HG02973 (cell line): ENCODE measurements around the gene SYT1.

ENCODE experiments used
- ATAC-seq: cut with Tn5 transposase; IDR thresholded peaks from one replicate; pipeline ENCODE4 v1.9.1; 2021; ENCODE audit warnings: moderate library complexity; ENCODE audit not compliant: unreplicated experiment

Gene SYT1

DNA sequence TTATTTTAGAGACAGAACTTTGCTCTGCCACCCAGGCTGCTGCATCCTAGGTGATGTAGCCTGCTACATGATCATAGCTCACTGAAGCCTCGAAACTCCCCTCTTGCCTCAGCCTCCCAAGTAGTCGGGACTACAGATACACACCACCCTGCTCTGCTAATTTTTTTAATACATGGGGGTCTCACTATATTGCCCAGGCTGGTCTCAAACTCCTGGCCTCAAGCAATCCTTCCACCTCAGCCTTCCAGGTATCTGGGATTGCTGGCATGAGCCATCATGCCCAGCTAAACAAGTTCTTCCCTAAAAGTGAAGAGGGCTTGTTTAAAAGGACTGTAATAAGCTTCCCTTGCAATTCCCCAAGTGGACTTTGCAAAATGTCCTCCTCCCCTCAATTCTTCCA, 515.8 kb downstream of the SYT1 start:
- no peak for ATAC-seq

DNA sequence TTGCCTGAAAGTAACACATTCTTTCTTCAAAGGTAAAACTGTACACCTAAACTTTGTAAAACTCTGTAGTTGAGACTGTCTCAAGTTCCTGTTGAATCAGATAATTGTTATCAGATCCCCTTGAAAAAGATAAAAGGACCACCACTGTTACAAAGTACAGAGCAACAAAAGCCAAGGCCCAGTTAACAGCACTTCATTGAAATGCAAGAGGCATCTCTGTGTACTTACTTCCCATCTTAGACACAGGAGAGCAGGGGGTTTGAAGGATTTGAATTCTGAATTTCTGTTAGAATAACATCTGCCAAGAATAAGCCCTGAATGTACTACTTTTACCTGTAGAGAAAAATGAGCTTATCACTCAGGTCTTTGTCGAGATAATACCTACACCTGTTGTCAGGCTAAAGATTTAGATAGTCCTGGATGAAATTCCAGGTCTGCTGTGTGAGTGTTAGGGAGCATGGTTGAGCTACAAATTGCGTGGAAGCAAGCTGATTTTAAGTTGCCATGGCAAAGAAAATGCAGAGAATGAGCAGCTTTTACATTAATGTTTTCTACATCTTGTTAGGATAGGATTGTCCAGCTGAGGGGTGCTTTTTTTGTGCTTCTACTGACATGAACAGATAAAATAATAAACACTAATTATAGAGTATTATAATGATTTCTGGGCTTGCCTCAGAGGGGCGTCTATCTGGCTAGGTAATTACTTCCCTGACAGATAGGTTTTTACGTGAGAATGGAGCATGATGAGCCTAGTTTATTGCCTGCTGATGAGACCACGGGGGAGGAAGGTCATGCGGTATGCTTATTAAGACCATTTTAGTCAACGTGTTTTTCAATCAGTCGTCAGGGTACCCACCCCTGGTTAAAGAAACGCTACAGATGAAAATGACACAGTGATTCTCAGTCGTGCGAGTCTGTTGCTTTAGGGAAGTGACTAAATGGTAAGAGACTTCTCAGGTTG, 517.0 kb downstream of the SYT1 start:
- ATAC-seq = no peak

DNA sequence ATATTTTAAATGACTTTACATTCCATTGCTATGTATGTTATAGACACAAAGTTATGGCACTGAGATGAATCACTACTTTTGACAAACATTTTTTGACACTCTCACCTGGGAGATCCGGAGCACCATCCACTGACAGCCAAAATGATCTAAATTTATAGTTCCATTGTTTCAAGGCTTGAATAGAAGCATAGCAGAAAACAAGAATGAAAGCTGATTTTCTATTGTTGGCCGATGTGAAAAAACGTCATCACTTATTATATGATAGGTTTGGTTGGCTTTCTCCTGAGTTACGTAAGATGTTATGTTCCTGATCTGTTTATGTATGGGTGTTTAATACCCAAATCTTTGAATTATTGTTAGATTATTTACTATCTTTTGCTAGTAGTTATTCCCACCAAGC, 520.0 kb downstream of the SYT1 start:
- ATAC-seq = no peak

DNA sequence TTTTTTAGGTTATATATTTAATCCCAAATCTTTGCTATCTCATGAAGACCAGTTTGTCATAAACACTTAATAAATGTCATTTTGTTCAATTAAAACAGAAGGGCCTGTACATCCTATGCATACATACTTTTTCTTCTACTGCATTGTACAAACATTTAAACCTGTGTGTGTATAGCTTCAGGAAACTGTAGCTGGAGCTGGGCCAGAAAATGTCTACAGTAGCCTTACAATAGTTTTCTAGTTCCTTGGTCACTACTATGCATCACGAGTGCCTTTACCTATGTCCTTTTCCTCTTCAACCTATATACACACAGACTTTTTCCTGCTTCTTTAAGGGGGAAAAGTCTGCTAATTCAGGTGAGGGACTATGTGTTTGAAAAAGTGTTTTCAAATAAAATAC, 523.4 kb downstream of the SYT1 start:
- ATAC-seq = no peak

DNA sequence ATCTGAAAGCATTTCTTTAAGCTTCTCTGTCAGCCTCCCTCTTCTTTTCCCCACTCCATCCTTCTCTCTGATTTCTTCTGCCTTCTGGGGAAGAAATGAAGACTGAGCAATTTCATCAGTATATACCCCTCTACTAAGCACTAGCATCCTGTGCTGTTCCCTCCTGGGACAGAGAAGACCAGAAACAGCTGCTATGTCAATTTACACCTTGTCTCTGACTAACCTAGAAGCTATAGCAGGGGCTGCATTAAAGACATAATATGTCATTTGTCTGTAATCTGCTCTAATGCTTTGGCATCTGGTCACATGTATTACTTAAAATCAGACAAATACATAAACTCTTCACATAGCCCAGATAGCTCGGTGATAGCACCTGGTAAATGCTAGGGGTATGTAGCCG, 529.3 kb downstream of the SYT1 start:
- ATAC-seq = no peak

DNA sequence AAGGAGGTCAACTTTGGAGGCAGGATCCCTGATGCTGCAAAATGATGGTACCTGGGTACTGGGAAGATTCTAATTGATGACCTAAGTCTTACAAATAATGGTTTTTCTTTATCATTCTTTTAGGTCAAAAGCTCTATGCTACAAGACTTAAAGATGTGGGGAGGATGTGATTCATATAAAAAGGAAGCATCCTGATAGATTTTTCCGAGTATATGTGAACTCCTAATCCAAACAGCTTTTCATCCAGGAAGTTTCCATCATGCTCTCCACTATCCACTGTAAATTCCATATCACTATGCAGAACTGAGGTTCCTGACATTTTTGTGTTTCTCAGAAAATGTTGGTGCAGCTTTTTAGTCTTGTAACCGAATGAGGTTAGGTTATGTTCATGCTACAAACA, 533.0 kb downstream of the SYT1 start:
- no peak for ATAC-seq

DNA sequence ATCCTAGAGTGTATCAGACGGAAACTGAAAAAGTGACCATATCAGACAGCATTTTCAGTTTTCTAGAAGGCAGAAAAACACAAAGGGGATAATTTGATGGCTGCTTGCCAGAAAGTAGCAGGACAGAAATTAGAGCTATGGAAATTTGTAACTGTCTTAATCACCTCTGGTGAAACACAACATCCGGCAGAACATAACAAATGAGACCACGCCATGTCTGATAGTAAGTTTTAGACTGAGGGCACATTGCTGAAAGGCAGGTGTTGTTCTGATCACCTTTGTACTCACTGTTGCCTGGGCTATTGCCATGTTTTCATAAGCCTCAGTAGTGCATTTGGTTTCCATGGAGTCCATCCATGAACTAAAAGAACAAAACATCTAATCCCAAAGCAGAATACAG, 535.9 kb downstream of the SYT1 start:
- no peak for ATAC-seq

DNA sequence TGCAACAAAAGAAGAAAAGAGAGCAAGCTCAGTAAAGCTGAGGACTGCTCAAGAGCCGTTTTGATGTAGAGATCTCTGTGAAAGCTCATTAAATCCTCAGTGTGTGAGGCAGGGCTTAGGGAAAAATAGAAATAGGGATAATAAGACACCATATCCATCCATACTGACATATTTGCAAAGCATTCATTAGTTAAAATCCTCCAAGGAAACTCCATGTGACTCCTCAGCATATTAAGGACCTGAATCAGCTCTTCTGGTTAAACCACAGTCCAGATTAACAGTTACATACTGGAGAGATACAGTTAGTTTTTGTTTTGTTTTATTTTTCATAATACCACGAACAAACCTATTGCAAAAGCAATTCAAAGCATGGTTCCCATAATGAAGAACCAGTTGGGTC, 538.0 kb downstream of the SYT1 start:
- ATAC-seq = no peak

DNA sequence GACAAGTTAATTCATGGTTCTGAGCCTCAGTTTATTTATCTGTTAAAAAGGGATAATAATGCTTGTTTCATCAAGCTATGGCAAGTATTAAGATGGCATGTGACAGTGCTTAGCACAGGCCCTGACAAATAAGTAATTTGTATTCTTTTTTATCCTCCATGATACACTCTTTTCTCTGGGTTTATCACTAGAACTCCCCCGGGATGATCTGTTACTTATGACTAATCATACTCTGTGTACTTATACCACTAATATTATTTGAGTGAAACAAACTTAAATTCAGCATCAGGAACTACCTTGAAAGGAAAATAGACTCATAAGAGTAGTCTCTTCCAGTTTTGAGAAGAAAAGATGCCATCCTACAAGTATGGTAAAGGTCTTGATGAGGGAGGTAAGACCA, 542.4 kb downstream of the SYT1 start:
- ATAC-seq = no peak

DNA sequence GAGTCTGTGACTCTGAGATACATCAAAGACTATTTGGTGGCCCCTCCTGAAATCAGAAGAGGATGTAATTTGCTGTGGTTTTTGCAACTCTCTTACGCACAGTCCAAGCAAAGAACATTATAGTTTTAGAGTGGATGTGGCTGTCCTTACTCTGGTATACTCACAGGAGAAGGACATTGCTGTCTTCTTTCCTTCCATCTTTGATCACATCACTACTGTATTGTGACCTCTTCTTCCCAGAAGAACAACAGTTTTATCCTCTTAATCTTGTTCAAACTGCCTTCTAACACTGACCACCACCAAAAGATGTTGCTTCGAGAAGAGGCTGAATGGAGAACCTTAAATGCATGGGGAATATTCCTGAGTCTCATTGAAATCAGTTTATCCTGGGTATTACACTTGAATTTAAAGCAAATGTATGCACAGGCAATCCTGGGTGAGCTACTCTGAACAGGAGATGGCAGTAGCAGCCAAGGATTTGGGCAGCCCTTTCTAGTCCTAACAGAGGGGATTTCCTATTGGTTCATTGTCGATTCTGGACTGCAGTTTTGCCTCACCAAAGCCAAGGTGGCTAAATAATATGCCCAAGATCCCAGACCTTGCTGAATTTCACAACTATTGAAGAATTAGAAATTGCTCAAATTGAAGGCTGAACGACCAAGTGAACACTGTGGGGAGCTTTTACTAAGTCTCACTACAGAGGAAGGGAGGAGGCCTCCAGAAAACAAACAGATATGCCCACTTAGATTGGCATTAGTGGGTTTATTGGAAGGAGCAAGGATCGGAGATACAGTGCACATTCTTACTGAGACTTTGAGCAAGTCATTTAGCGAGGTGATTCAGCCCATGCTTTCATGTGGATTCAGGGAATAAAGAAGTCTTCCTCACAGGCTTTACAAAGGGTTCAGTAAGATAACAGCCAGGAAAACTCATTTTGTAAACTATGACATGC, 543.4 kb downstream of the SYT1 start:
- peak; percentile 83 for ATAC-seq

DNA sequence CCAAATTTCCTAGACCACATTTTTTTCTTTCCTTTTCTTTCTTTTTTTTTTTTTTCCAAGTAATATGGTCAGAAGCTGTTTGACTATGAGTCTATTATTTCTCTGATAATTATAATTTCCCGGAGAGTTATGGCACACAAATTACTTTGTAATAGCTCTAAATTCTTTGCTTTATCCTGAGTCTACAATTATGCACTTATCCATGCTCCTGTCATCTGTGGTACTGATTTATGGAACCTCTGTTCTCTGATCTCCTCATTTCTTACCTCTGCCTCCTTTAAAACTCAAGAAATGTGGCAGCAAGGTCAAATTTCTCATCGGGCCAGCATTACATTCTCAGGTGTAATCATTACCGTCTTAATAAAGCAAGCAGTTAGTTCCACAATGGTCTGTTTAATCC, 544.1 kb downstream of the SYT1 start:
- no peak for ATAC-seq

DNA sequence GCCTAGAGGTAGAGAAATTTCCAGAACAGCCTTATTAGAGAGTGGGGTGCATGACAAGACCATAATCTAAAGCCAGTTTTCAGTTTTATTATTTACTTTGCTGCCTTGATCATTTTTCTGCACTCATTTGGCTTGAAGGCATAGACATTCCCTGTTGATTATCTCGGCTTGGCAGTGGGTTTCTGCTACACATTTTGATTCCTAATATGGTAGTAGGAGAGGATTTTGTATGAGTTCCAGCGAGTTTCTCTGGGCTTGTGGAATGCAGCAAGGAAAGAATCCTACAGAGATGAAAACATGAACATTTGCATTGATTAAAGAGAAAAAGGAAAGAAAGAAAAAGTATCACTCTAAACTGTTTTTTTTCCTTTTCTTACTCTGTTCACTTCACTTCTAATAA, 545.0 kb downstream of the SYT1 start:
- no peak for ATAC-seq

DNA sequence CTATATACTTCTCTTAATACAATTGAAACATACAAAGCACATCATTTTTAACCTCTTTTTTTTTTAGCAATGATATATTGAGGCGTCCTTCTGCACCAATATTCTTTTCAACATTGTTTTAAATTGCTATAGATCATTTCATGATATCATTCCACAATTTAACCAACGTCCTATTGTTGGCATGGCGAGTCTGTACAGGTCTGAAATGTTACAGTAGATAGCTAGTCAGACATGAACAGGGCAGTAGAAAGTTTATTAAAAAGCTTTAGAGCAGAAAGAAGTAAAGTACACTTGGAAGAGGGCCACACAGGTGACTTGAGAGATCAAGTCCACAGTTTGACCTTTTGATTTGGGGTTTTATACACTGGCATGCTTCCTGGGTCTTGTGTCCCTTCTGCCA, 547.2 kb downstream of the SYT1 start:
- no peak for ATAC-seq

DNA sequence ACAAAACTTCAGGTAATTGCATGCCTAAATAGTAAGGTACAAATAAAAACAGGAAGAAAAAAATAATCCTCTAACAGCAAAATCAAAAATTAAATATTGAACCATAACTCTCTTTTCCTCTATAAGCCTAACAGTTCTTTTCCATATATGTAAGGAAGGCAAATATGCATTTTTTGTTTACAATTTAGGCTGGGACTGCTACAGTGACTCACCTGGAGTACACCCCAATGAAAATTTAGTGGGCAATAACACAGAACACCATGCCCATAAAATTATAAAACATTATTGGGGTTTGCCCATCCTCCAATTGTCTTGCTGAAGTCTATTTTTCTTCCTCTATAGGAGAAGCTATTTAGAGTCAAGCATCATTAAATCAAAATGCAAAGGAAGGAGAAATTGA, 549.2 kb downstream of the SYT1 start:
- ATAC-seq = no peak

DNA sequence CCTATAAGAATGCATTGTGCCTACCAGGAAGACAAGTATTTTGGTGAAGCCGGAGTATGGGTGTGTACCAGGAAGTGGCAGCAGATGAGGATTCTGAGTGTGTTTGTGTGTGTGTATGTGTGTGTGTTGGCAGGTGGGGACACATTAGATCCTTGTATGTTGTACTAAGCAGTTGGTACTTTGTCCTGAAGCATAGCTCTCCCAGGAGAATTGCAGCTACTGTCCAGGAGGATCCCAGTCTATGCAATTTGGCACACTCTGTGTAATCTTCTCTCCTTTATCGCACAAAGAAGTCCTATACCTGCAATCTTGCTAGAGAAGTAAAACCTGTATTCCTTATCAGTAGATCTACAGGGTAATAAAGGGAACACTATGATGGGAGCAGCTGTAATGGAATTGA, 549.7 kb downstream of the SYT1 start:
- no peak for ATAC-seq

DNA sequence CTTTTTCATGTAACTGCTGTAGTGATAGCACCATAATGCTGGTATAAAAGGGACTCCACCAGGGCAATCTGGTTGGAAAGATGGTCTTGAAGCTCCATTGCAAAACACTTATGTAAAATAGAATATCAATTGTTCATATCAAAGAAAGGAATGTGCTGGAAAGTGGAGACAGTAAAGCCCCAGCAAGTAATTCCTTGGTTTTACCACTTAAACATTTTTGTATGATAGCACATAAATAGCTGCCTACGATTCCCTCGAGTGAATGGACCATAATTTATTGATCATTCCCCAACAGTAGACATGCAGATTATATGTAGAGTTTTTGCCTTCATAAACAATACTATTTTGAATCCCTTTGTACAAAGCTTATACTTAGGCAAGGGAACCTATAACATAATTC, 550.7 kb downstream of the SYT1 start:
- ATAC-seq = no peak

DNA sequence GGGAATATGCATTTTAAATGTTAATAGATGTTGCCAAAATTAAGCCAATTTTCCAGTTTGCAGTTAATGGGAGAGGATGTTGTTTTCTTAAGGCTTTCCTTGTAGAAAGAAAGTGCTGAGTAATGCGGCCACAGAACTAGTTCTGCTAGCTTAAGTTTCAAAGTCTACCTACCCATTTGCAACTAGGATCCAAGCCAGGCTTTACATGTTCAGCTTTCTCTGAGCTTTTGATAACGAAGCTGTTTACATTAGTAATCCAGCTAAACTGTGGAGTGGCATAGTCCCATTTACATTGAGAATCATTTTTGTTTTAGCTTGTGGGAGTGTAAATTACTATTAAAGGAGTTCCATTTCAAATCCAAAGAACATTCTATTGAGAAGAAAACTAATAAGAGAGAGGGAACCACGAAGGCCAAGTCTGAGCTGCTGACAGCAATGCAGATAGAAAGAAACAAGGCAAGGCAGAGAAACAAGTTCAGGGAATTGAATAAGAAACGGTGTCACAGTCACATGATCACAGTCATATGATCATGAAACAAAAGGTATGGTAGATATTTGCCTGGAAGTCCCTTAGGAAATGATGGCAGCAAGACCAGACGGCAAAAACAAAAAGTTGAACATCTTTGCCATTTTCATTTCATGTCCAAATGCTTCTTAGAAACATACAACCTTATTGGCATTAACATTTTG, 551.3 kb downstream of the SYT1 start:
- ATAC-seq = no peak

DNA sequence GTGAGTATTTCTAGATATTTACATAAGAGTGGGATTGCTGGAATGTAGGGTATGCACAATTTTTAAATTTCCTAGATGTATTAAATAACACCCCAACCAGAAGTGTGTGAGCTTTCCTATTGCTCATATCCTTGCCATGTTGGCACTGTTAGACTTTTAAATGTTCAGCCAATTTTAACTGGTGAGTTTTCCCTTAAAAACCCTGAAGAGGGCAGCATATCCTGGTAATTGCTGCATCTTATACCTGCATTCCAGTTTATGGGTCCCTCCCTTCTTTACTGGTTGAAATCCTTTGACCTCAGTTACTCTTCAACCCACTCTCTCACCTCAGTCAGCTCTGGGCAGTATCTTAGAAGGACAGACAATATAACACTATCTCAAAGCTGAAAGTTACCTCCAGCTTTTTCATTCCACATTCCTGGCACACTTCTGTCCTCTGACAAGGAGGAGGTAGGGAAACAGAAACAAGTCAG, 555.6 kb downstream of the SYT1 start:
- no peak for ATAC-seq

DNA sequence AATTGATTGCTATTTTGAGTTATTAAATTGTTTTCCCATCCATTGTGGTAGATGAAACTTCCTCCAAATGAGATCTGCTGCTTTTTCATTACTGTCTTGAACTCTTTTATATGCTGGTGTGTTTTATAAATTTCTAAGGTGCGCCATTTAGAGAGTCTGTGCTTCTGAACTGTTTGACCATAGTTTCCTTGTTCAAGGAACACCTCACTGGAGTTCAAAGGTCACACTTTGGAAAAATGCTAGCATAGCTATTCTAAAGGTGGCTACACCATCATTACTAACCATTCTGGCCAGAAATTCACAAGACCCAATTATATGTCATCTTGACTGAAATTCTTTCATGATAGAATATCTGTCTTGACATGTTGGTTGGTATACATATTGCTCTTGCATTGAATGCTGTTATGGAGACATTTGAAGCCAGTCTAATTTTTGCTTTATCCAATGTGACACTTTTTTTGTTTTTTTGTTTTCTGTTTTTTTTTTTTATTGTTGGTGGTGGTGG, 556.7 kb downstream of the SYT1 start:
- ATAC-seq = no peak

DNA sequence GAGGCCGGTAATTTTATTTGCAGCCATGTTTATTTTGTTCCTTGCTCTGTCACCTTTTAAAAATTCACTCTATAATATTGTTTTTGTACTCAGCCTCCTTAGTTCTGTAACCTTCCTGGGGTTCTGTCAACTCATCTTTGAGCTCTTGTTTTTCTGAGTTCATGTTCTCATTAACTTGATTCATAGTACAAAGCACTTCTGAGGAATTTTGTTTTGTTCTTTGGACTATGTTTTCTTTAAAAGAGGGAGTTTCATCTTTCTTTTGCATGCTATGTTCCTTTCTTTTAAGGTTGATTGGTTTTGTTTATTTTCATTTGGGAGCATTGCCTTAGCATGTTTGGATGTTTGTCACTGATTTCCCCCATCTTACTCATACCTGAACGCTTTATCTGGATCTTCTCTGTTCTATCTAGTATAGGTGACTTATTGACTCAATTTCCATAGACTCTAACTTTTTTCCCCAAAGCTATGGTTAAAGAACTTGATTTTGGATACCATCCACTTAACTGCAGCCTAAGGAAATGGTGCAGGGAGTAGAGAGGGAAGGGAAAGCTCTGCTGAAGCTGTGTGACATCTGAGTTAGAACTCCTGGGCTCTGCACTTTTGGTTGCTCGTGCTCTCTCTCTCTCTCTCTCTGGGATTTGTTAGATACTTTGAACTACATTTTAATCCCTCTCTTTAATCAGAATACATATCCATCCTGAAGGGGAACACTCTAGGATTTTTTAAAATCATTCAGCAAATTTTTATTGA, 557.7 kb downstream of the SYT1 start:
- no peak for ATAC-seq
